NCI-H774 (cell line): ENCODE results near the gene TPPP.
"Not testable (repeated sequence)": the region's sequence is repeated elsewhere in the genome, so short reads cannot be mapped to it uniquely, and the experiment has no call there.

ENCODE experiments used
- DNase-seq: peaks from one replicate; lab custom pipeline; 2025; lab: John Stamatoyannopoulos, UW

Gene TPPP

GRCh38 chr5:693271-694041 lies at the start of gene TPPP:
TSS of gene TPPP (minus strand) at chr5:693352. CDS start at chr5:678060, 15,292 bp downstream.
- DNase-seq = peak; percentile 72

GRCh38 chr5:742276-742675 lies 49.1 kb upstream of the TPPP start:
- DNase-seq = not testable (repeated sequence)

DNA sequence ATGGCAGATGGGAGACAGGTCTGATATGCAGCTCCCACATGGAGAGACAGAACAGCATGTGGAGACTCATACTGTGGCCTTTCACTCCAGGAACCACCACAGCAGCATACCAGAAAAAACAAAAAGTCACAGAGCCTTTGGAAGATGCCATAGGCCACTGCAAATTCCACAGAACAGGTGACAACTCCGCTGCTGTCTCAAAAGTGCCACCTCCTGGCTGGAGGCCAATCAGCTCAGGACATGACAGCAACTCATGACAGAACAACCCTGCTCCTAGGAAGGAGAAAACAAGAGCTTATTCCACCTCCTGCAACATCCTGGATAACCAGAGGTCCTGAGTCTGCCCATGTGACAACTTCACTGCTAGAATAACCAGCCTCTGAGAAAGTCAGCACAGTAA lies 41.0 kb upstream of the TPPP start:
- DNase-seq = not testable (repeated sequence)

- DNase-seq = not testable (repeated sequence)
These were observed 39.8 kb upstream of the TPPP start for GRCh38 chr5:732754-733454.

GRCh38 chr5:729225-729624 lies 36.1 kb upstream of the TPPP start:
- DNase-seq = not testable (repeated sequence)

- not testable (repeated sequence) for DNase-seq
These were observed 33.9 kb upstream of the TPPP start for GRCh38 chr5:727087-727486.

DNA sequence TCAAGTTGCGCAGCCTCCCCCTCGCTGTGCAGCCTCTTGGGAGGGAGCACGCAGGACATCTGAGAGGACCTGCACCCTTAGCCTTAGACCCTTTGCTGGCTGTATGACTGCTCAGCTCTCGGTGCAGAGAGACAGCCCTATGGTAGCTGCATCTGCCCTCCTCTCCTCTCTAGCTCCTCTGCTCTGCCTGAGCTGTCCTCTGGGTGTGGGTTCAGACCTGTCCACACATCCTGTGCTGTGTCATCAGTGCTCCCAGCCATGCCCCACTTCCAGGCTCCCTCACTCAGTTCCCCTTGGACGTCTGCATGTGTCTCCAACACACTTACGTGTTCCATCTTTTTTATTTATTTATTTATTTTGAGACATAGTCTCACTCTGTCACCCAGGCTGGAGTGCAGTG lies 30.7 kb upstream of the TPPP start:
- DNase-seq = not testable (repeated sequence)

GRCh38 chr5:723309-723708 lies 30.2 kb upstream of the TPPP start:
- not testable (repeated sequence) for DNase-seq

GRCh38 chr5:719379-719778 lies 26.2 kb upstream of the TPPP start:
- not testable (repeated sequence) for DNase-seq

DNA sequence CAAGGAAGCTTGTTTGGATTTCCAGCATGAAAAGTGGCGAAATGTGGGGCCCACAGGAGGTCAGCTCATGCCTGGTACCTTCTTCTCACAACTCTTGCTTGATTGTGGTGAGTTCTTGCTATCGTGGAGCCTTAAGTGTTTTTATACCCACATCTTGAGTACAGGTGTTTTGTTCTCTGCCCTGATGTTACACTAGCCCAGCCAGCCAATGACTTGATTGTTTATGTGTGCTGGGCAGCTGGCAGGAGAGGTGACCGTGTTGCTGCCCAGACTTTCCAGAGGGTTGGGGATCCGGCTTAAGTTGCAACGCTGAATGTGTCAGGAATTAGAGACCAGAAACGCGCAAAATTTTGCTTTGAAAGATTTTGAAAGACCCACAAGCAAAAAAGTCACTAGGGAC lies 24.0 kb upstream of the TPPP start:
- DNase-seq = no peak

- peak; percentile 36 for DNase-seq
These were observed 23.6 kb upstream of the TPPP start for GRCh38 chr5:716740-717139.

DNA sequence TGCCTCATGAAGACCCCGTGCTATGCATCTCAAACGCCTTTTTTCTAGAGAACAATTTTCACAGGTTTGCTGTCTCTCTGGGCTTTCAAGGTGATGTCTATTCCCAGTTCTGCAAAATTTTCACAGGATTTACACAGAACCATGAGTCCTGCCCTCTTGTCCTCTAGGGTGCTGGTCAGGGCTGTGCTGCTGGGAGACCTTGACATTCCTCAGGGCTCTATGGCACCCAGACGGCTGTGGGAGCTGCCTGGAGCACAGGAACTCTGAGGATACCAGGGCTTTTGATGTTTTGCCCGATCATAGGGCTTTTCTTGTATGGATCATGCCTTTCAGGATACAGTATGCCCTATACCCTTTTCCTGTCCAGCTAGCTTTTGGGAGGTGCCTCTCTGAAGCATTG lies 22.5 kb upstream of the TPPP start:
- not testable (repeated sequence) for DNase-seq

DNA sequence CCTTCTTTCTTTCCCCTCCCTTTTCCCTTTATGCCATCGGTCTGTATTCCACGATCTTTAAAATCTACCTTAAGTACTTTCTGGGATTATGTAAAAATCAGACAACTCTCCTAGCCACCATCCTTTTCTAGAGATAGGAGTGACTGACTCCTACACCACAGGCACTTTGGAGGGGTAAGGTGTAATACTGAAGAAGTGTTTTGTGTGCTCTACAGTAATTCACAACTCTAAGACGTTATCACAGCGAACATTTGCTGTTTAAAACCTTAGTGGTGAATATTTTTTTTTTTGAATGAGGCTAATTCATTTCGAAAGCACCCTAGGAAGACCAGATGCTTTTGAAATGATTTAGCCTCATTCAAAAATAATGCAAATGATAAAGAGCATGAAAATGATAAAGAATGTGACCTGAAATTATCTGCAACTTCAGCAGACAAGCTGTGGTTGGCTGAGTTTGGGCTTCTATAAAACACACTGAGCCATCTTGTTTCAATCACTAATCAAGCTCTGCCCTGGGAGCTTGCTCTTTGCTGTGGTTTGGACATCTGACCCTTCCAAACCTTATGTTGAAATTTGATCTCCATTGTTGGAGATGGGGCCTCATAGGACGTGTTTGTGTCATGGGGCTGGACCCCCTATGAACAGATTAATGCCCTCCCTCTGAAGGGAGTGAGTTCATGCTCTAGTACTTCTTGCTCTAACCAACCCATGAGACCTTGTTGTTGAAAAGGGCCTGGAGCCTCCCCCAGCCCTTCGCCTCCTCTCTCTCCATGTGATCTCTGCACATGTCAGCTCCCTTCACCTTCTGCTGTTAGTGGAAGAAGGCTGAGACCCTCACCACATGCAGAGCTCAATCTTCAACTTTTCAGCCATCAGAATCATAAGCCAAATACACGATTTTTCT lies 21.3 kb upstream of the TPPP start:
- not testable (repeated sequence) for DNase-seq

GRCh38 chr5:713686-714085 lies 20.5 kb upstream of the TPPP start:
- DNase-seq = not testable (repeated sequence)

- not testable (repeated sequence) for DNase-seq
These were observed 15.8 kb upstream of the TPPP start for GRCh38 chr5:708848-709517.

DNA sequence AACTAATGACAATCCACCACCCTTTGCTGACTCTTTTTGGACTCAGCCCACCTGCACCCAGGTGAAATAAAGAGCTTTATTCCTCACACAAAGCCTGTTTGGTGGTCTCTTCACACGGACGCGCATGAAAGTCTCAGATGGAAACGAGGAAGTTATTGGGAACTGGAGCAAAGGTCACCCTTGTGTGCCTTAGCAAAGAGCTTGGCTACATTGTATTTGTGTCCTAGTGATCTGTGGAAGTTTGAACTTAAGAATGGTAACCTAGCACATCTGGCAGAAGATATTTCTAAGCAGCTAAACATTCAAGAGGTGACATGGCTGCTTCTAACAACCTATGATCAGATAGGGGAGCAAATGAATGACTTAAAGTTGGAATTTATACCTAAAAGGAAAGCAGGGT lies 15.2 kb upstream of the TPPP start:
- DNase-seq = not testable (repeated sequence)

- not testable (repeated sequence) for DNase-seq
These were observed 13.0 kb upstream of the TPPP start for GRCh38 chr5:706127-706526.

DNA sequence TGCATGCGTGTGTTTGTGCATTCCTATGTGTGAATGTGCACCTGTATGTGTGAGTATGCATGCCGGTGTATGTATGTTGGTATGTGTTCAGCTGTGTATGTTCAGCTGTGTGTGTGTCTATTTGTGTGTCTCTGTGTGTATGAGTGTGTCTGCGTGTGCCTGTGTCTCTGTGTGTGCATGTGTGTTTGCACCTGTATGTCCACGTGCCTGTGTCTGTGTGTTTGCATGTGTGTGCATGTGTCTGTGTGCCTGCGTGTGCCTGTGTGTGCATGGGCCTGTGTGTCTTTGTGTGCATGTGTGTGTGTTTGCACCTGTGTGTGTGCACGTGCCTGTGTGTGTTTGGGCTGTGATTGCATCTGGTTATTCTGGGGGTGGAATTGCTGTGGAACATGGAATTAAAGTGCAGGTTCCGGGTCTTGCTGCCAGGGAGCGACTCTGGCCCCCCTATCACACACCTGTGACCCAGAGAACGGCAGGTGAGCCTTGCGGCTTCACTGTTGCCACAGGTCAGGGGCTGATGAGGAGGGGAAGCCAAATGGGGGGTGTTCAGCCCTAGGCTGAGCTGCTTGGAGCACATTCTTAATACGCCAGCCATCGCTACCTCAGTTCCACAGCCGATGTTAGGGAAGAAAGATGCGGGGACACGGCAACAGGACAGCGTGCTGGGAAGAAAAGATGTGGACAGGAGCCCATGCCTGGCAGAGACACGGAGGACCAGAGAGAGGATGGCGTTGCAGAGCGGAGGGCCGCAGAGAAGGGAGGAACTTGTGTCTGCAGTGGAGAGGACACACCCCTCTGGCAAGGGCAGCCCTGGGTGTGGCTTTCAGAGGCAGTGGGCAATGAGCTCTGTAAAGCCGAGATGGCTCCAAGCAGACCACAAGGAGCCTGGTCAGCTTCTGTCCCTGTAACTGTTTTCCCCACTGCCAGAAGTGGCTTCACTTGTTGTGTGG lies 3.9 kb upstream of the TPPP start:
- not testable (repeated sequence) for DNase-seq

DNA sequence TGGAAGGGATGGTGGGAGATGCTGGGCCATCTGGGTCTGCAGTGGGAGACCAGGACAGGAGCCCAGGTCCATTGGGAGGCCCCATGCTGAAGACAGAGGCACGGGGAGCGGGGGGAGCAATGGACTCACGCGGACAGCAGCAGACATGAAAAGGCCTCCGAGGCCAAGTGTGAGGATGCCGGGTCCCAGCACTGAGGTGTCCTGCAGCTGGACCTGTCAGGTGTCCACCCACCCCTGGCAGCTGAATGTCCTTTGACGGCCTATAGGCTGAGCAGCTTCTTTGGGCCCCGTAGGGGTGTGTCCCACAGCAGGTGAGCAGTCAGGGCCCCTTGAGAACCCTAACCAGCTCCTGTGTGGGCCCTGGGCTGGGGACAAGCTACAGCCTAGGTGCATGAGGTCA lies 3.0 kb upstream of the TPPP start:
- DNase-seq = not testable (repeated sequence)

- not testable (repeated sequence) for DNase-seq
These were observed 2.3 kb upstream of the TPPP start for GRCh38 chr5:695475-695874.
